Gastrocnemius medialis (tissue), 4 donors: ENCODE results near the gene TIMP1. TPM values are rescaled to one million over a fixed set of nuclear protein-coding genes. Genes with fewer than 3 reads are reported as not detected.

ENCODE experiments used
- ATAC-seq, 2 donors: fragments of 150-250 bp; one replicate each; pipeline ENCODE4 v1.9.1; 2016
- DNase-seq, 2 donors: peaks; one replicate each; pipeline ENCODE4 v3.0.0-alpha.2; 2019
- H3K27ac ChIP-seq, 4 donors: fragments of 200-600 bp; sonication (generic); 1 replicate in 1 of 4; 2 replicates in 3 of 4; pipeline ENCODE4 v1.5.1; 2016 to 2018; ENCODE audit warnings: mild to moderate bottlenecking in 2 of 4, moderate library complexity in 1 of 4
- H3K27me3 ChIP-seq, 3 donors: fragments of 200-600 bp; sonication (generic) in 2 of 3; 1 replicate in 1 of 3; 2 replicates in 2 of 3; pipeline versions ENCODE4 v1.5.1 to v1.6.0; 2016 to 2019; ENCODE audit warnings: mild to moderate bottlenecking in 1 of 3, moderate library complexity in 1 of 3
- H3K36me3 ChIP-seq, 2 donors: fragments of 200-600 bp; sonication (generic) in 1 of 2; one replicate each; pipeline ENCODE4 v1.5.1; 2017 to 2018
- H3K4me1 ChIP-seq, 2 donors: fragments of 200-600 bp; sonication (generic) in 1 of 2; one replicate each; pipeline ENCODE4 v1.5.1; 2016 to 2017; ENCODE audit warnings: mild to moderate bottlenecking in 2 of 2
- H3K4me3 ChIP-seq, 4 donors: fragments of 200-600 bp; sonication (generic) in 3 of 4; 1 replicate in 1 of 4; 2 replicates in 3 of 4; pipeline ENCODE4 v1.5.1; 2016 to 2019; ENCODE audit warnings: mild to moderate bottlenecking in 2 of 4
- H3K9me3 ChIP-seq, 3 donors: fragments of 200-600 bp; sonication (generic) in 2 of 3; 1 replicate in 1 of 3; 2 replicates in 2 of 3; pipeline ENCODE4 v1.5.1; 2016 to 2019
- POLR2A ChIP-seq, 2 donors: fragments of 450-650 bp; IDR thresholded peaks; one replicate each; pipeline ENCODE4 v1.6.1; 2017; ENCODE audit warnings: antibody characterized with exemption in 2 of 2, mild to moderate bottlenecking in 2 of 2, moderate library complexity in 2 of 2
- in situ Hi-C, 4 donors: fragments of 200-750 bp; cut with MboI; loops; one replicate each; pipeline versions ENCODE4 v1.15.0 to v1.8.0; 2017; ENCODE audit warnings: low sequenced_read_pairs in 4 of 4
- intact Hi-C: fragments of 100-400 bp; cut with DNase I; formaldehyde crosslinking; loops from one replicate; pipeline ENCODE4 v1.15.1; 2023; ENCODE audit warnings: low total_unique reads
- microRNA-seq, 2 donors: library from miRNA; unstranded; fragments of <30 nt; microRNA quantifications; one replicate each; pipeline ENCODE4, GENCODE V29; 2016; ENCODE audit warnings: borderline replicate concordance in 2 of 2
- total RNA-seq, 4 donors: library from RNA; depleted of rRNA; stranded (reverse); fragments of >200 nt; gene quantifications; one replicate each; pipeline versions ENCODE4 v1.1.0 to v1.2.3, GENCODE V29; 2016
- TF ChIP-seq, protein P1 (sequence below), 5 experiments: fragments of 450-650 bp in 3 of 5; fragments of 200-600 bp in 2 of 5; sonication (generic) in 2 of 5; IDR thresholded peaks in 4 of 5; conservative IDR thresholded peaks in 1 of 5; 1 replicate in 4 of 5; 2 replicates in 1 of 5; pipeline ENCODE4 v1.5.1; 2016 to 2019; ENCODE audit warnings: antibody characterized with exemption in 5 of 5, mild to moderate bottlenecking in 3 of 5, moderate library complexity in 3 of 5

TIMP1 gene
- total RNA-seq, 4 donors from 2014 or later, result 15.8 to 94.8 (median 47.1) TPM

DNA sequence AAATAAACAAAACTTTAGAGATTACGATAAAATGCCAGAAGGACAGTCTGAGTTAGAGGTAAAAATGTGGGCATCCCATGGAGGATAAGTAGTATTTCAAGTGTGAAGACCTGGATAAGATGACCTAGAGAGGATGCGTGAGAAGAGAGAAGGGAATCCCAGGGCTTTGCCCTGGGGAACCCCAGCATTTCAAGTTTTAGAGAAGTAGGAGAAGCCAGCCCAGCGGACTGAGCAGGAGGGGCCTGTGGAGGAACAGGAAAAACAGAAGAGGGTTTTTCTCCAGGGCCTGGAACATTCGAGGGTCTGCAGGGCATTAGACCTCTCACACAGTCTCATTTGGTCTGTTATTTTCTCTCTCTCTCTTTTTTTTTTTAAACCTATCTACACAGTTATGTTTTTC, 50.4 kb downstream of the TIMP1 start:
- no peak for ATAC-seq
- Histone ChIP-seq H3K27ac (no peak overlapping the region), H3K27me3 (no peaks in the 10 kb centered on the region), H3K9me3 (no peaks in the 10 kb centered on the region), H3K4me3 (no peak overlapping the region), H3K36me3 (peaks cover 0 to 13% of the 10 kb centered on the region in 2 donors), H3K4me1 (no peaks in the 10 kb centered on the region)
- TF ChIP-seq POLR2A (IDR thresholded peaks at IDR 0.05), result no peak
- TF ChIP-seq, protein P1, sequence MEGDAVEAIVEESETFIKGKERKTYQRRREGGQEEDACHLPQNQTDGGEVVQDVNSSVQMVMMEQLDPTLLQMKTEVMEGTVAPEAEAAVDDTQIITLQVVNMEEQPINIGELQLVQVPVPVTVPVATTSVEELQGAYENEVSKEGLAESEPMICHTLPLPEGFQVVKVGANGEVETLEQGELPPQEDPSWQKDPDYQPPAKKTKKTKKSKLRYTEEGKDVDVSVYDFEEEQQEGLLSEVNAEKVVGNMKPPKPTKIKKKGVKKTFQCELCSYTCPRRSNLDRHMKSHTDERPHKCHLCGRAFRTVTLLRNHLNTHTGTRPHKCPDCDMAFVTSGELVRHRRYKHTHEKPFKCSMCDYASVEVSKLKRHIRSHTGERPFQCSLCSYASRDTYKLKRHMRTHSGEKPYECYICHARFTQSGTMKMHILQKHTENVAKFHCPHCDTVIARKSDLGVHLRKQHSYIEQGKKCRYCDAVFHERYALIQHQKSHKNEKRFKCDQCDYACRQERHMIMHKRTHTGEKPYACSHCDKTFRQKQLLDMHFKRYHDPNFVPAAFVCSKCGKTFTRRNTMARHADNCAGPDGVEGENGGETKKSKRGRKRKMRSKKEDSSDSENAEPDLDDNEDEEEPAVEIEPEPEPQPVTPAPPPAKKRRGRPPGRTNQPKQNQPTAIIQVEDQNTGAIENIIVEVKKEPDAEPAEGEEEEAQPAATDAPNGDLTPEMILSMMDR (IDR thresholded peaks at IDR 0.05 in 4 of 5, conservative IDR thresholded peaks at IDR 0.05 in 1 of 5), result no peak
- DNase-seq, result no peak
- in situ Hi-C loops, result loop anchor here in 1 of 4 donors (25.0 kb wide), 1 partner anchor 95 kb away; no protein-coding TSS in a partner anchor
- intact Hi-C loops, result no loop called here

DNA sequence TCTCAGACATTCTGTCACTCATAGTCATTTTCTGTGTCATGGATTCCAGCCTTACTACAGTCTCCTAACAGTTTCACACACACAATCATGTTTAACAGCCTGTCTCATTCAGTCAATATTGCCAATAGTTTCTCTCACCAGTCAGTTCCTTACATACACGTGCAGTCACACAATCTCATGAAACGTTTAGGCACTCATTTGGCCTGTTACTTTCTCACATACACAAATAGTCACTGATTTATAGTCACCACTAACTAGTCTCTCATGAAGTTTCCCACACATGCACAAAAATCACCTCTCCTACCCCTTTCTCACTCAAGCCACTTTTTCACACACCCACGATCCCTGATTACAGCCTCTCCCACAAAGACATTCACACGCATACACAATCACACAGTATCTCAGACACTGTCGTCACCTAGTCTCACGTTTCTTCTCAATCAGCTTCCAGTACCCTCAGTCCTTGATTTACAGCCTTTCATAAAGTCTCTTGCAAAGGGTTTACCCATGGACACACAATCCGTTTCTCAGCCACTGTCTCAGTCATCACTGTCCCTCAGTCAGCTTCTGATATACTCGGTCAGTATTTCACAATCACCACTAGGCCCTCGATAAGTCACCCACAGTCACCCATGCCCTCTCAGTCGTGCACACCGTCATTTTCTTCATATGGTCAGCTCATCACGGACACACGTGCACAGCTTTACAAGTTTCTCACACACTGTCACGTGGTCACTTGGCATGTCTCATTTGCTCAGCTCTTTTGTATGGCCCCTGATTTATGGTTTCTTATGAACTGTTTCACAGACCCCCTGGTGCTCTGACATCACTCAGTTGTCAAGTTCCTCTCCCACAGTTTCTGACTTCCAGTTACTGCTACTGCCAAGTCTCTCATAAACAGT, 51.7 kb downstream of the TIMP1 start:
- intact Hi-C loops, result no loop called here
- Histone ChIP-seq H3K27me3 (no peaks in the 10 kb centered on the region), H3K4me1 (no peaks in the 10 kb centered on the region), H3K36me3 (peaks cover 0 to 20% of the 10 kb centered on the region in 2 donors), H3K9me3 (no peaks in the 10 kb centered on the region), H3K4me3 (no peak overlapping the region), H3K27ac (no peak overlapping the region)
- no peak for TF ChIP-seq POLR2A (IDR thresholded peaks at IDR 0.05)
- TF ChIP-seq, protein P1 (IDR thresholded peaks at IDR 0.05 in 4 of 5, conservative IDR thresholded peaks at IDR 0.05 in 1 of 5), result no peak
- no peak for ATAC-seq
- in situ Hi-C loops, result loop anchor here in 1 of 4 donors (25.0 kb wide), 1 partner anchor 97 kb away; no protein-coding TSS in a partner anchor
- no peak for DNase-seq

DNA sequence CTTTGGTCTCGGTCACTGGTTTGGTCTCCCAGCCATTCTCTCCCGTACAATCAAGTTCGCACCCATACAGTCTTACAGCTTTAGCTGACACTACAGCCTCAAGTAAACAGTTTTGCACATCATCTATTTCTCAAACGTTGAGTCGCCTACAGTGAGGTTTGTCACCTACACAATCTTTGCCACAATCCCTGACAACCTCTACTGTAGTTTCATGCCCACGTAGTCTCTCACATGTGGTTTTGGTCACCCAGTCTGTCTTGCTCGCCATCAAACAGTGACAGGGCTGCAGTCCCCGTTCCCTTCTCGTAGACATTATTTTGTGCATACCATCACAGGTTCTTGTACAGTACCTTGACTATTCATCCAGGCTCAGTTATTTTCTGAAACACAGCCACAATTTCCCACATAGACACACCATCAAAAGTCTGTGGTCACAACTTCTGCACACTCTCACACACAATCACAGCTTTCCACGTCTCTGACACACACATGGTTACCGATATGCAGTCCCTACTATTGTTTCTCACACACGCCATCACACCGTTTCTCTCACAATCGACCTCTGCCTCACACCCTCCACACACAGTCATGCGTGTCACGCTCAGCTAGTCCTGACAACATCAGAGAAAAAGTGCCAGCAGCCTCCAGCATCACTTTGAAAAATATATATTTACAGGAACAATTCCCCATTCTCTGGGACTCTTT, 52.8 kb downstream of the TIMP1 start:
- Histone ChIP-seq H3K9me3 (no peaks in the 10 kb centered on the region), H3K36me3 (peaks cover 0 to 30% of the 10 kb centered on the region in 2 donors), H3K4me1 (no peaks in the 10 kb centered on the region), H3K27ac (no peak overlapping the region), H3K27me3 (no peaks in the 10 kb centered on the region), H3K4me3 (no peak overlapping the region)
- DNase-seq (no peak), ATAC-seq (no peak)
- in situ Hi-C loops (loop anchor here in 1 of 4 donors (25.0 kb wide), 1 partner anchor 98 kb away; no protein-coding TSS in a partner anchor), intact Hi-C loops (no loop called here)
- TF ChIP-seq, protein P1 (IDR thresholded peaks at IDR 0.05 in 4 of 5, conservative IDR thresholded peaks at IDR 0.05 in 1 of 5), result no peak
- no peak for TF ChIP-seq POLR2A (IDR thresholded peaks at IDR 0.05)

Small RNAs within 50 kb of the gene (microRNA-seq; reads per million reads assigned to microRNA genes)
- gene MIR4769, result 0 reads per million in 2 donors

Other genes with a start within 250 kb of the TIMP1 start
- gene ZNF157, start 211.9 kb upstream of the TIMP1 start, total RNA-seq, result under 1 TPM in 3 of 4 donors, not detected in 1; 0.09 to 0.26 (median 0.25) TPM
- gene ZNF41, start 99.2 kb upstream of the TIMP1 start, total RNA-seq, result 10 to 100 TPM in 3 of 4 donors, 1 to 10 TPM in 1; 8.7 to 14.9 (median 11.7) TPM
- gene ARAF, start 21.2 kb upstream of the TIMP1 start, total RNA-seq, result 10 to 100 TPM; 44.8 to 93.3 (median 66.7) TPM
- under 1 TPM in 2 of 4 donors, not detected in 2; 0.22 to 0.36 TPM for gene SYN1, start 37.4 kb downstream of the TIMP1 start, total RNA-seq
- 1 to 10 TPM in 2 of 4 donors, under 1 TPM in 1, not detected in 1; 0.51 to 3.8 (median 3.3) TPM for gene CFP, start 47.5 kb downstream of the TIMP1 start, total RNA-seq
- gene ELK1, start 68.1 kb downstream of the TIMP1 start, total RNA-seq, result 10 to 100 TPM; 35.0 to 65.6 (median 58.8) TPM
- 100 to 1,000 TPM in 2 of 4 donors, 10 to 100 TPM in 2; 92.3 to 153 (median 109) TPM for gene UXT, start 76.7 kb downstream of the TIMP1 start, total RNA-seq